T follicular helper cell (primary cell): ENCODE measurements around the gene SHISA7.
"Not testable (repeated sequence)": the region's sequence is repeated elsewhere in the genome, so short reads cannot be mapped to it uniquely, and the experiment has no call there.

ENCODE experiments used
- DNase-seq: peaks from one replicate; pipeline ENCODE4 v3.0.0-alpha.2; 2020; ENCODE audit warnings: low read depth

The SHISA7 gene

DNA sequence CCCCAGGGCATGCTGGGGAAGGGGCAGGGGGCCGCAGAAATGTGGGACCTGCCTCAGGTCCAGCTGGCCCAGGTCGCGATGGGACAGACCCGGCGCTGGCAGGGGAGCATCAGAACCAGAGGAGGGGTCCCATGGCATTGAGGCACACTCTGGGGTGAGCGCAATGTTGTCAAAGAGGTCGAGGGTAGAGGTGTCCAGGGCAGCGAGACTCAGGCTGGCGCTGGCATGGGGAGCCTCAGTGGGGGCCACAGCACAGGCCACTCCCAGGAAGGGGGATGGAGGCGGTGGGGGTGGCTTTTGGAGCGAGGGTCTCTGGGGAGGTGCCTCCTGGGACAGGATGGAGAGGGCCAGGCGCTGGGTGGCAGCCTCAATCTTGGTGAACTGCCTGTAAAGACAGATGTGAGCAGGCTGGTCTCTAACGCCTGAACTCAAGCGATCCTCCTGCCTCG lies 20.5 kb upstream of the SHISA7 start:
- no peak for DNase-seq

GRCh38 chr19:55462722-55463121 lies 19.6 kb upstream of the SHISA7 start:
- no peak for DNase-seq

- DNase-seq, result no peak
These were observed 19.0 kb upstream of the SHISA7 start for GRCh38 chr19:55461974-55462626.

DNA sequence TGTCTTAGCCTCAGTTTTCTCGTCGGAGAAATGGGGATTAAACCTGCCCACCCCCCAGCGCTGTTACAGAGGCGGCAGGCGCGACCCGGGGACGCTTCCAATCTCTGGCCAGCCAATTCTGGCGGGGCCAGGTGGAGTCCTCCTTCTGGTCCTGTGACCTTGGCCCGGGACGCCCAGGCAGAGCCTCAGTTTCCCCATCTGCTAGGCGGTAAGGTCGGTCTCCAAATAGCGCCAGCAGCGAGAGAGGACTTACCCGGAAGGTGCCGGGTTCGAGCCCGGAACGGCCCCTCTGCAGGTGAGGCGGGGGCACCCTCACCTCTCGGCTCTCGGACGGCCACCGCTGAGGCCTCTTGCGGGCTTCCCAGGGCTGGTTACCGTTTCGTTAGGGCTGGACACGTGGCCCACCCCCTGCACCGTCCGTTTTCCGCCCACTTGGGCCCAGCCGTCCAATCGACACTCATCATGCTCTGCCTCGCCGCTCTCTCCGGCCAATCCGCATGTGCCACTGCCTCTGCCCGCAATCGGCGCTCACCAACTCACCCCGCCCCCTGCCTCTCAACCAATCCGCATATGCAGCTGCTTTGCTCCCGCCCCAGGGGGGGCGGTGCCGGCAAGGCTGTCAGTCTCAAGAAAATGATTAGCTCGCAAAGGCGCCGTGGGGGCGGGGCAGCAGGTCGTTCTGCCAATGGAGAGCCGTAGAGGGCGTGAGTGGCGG lies 18.3 kb upstream of the SHISA7 start, which contains the start of gene ISOC2:
ISOC2 (minus strand) TSS at position 384 of the 715 bp plus-strand sequence. CDS start 5,156 bp downstream, outside the sequence.
- peak; percentile 100 for DNase-seq

DNA sequence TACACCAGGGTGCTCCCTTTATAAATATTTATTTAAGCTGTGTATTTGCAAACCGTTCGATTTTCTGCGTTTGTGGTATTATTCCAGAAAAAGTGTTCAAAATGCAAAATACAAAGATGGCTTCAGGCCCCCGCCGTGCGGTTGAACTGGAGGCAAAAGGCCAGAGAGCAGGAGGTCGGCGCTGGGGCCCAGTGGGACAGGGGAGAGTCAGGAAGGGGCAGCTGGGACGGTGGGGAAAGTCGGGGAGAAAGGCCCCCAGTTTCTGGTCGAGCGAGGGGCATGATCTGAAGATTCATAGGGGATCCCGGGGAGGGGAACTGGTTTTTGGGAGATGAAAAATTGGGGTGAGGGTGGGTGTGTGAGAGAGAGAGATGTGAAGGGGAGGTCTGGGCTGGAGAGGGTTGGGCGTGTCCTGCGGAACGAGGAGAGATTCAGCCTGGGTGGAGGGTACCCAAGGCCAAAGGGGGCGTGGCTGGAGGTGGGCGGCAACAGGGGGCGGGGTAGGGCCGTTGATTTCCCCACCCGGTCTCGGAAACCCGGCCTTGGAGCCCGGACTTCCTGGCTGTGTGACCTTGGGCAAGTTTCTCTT lies 17.7 kb upstream of the SHISA7 start:
- DNase-seq, result no peak

DNA sequence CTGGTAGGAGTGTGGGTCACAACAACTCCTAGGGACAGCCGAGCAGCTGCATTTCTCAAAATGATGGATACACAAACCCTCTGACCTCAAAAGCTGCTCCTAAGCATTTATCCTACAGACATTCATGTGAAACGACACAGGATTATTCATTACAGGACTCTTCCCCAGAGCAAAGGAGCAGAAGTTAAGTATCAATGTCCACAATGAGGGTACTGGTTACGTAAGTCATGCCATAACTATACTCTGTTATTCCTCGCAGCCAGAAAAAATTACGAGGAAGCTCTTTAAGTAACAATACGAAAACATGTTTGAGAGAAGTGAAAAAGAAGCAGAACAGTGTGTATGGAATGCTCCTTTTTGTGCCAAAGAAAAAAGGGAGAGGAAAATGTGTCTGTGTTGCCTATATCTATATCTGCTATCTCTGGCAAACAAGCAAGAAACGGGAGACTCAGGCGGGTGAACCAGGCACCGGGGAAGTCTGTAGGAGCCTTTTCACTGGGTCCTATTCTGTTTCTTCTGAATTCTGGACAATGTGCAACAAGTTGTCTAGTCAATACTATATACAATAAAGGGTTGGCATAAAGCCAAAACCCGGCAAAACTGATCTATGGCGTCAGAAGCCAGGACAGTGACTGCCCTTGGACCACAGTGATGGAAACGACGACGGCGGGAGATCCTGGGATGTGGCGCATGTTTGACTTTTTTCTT lies 17.0 kb upstream of the SHISA7 start:
- DNase-seq, result no peak

DNA sequence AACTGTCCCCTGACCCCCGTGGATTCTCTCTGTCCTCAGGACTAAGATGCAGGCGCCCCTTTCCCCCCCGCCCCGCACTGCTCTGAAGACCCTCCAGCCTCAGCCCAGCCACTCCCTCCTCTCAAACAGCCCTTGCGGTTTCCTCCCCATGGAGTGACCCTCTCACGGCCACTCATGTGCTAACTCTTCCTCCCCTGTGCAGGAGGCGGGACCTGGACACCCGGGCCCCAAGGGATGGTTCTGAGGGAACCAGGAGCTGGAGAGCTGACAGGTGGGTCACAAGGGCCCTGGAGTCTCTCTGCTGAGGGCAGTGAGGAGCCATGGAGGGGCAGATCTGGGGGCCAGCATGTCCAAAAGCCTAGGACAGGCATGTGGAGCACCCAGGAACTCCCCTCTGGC lies 16.4 kb upstream of the SHISA7 start:
- DNase-seq, result no peak

GRCh38 chr19:55457683-55458457 lies 14.8 kb upstream of the SHISA7 start:
- DNase-seq, result no peak

- DNase-seq, result no peak
These were observed 13.2 kb upstream of the SHISA7 start for GRCh38 chr19:55456347-55456746.

GRCh38 chr19:55455576-55456235 lies 12.6 kb upstream of the SHISA7 start:
- no peak for DNase-seq

- DNase-seq, result no peak
These were observed 11.7 kb upstream of the SHISA7 start for GRCh38 chr19:55454787-55455243.

GRCh38 chr19:55453511-55454260 lies 10.6 kb upstream of the SHISA7 start:
- no peak for DNase-seq

DNA sequence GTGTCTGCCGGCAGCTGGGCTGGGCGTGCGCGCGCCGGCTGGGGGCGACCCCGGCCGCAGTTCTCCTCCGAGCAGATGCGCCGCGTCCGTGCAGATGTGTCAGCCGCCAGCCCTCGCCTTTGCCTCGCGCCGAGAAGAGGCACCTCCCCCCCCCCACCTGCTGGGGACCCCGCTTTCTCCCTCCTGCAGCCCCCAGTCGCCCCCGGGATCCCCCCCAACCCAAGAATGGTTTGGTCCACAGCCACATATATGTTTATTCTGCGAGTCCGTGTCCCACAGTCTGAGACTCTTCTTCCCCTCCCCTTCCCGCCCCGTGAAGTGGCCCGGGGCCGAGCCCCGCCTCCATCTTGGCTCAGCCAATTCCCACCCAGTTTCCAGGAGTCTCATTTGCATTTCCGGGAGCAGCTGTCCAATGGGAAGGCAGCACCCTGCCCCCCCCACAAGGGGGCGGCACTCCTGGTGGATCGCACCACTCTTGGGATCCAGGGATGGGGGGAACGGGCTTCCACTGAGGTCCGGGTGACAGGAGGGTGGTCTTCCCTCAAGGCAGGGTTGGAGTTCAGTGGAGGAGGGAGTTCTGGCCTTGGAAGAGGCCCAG lies 9.7 kb upstream of the SHISA7 start:
- DNase-seq, result no peak

DNA sequence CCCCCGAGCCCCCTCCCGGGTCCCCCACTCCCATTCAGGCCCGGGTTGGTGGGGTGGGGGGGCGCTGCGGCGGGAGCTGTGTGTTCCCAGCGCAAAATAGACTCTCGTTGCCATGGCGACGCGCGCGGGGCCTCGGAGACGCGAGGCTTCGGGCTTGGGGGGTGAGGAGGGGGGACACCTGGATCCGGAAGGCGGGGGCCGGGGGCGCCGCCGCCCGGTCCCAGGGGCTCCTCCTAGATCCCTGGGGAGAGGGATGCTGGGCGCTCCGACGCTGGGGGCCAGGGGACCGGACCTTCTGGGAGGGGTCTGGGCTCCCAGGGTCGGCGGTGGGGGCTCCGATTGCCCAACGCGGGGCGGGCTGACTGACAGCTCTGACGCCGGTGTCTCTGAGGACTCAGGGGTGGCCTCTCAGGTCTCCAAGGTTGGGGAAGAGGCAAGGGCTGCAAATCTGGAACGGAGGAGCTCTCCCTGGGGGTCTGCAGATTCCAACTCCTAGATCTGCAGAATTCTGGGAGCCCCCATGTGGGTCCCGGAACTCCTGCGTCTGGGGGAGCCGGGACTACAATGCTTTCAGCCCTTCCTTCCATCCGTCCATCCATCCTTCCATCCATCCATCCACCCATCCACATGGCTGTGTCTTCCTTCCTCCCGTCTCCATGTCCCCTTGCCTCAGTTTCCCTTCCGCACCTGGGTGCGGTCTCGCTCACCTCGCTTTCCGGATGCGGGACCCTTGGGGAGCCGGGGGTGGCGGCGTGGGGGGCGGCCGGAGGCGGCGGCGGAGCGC lies 9.1 kb upstream of the SHISA7 start:
- peak; percentile 26 for DNase-seq

GRCh38 chr19:55451163-55451964 lies 8.3 kb upstream of the SHISA7 start:
- DNase-seq, result no peak

DNA sequence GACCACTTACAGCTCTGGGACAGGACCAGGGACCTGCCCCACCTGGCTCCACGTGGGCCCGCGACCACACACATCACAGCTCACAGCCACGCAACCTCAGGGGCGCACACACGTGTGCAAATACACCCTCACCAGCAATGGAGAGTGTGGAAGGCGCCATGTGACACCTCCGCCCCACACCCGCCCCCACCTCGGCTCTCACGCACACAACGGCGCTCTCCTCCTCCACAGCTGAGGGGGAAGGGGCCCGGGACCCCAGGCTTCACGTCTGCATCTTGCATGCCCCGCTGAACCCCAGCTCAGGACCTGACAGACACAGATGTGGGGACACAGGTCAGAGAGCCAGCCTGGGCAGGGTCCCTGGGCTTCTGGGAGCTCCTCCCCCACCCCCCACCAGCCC lies 6.4 kb upstream of the SHISA7 start:
- DNase-seq, result no peak

DNA sequence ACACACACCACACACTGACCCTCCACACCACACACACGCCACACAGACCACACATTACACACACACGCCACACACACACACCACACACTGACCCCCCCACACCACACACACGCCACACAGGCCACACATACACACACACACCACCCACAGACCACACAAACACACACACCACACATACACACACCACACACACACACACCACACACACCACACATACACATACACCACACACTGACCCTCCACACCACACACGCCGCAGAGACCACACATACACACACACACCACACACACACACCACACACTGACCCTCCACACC lies 5.0 kb upstream of the SHISA7 start:
- DNase-seq, result not testable (repeated sequence)

DNA sequence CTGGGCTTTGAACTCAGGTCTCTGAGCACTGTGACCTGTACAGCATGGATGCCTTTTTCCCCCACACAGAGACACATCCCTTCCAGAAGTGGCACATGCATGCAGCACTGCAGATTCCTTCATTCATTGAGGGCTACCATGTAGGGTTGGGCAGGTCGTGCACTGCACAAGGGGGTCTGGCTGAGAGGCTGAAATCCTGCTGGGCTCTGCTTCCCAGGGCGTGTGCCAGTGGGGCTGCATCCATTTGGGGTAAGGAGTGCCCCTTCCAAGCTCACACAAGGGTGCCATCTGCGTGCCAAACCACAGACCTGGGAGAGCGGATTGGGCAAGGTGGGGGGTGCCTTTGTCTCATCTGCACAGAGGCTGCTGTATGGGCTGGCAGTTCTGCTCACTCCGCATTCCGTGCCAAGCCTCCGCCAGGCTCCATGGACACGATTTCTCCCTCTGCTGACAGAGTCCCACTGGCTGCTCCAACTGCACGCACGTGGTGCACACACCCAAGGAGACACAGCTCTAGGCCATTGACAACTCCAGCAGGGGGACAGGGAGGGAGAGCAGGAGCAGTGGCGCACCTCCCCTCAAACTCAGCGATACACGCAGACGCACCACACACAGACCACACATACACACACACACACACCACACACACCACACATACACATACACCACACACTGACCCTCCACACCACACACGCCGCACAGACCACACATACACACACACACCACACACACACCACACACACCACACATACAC lies 4.5 kb upstream of the SHISA7 start:
- no peak for DNase-seq
